HUDEP-2 (cell line): Measurements from ENCODE around the gene LANCL1.

Source experiments
- DNase-seq, 76 experiments: peaks; one replicate each; lab custom pipeline; 2025; ENCODE audit not compliant: unreplicated experiment in 76 of 76; lab: John Stamatoyannopoulos, UW

The LANCL1 gene

DNA sequence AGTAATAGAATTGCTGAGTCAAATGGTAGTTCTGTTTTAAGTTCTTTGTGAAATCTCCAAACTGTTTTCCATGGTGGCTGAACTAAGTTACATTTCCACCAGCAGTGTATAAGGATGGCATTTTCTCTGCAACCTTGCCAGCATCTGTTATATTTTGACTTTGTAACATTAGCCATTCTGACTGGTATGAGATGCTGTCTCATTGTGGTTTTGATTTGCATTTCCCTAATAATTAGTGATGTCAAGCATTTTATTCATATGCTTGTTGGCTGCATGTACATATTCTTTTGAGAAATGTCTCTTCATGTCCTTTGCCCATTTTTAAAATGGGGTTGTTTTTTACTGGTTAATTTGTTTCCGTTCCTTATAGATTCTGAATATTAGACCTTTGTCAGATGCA, 63.9 kb downstream of the LANCL1 start:
- no peak for DNase-seq

- no peak for DNase-seq
These were observed 66.0 kb downstream of the LANCL1 start for GRCh38 chr2:210410542-210410941.

- DNase-seq = peak in 1 of 76 experiments; percentile 0
These were observed 77.0 kb downstream of the LANCL1 start for GRCh38 chr2:210399440-210400041.

DNA sequence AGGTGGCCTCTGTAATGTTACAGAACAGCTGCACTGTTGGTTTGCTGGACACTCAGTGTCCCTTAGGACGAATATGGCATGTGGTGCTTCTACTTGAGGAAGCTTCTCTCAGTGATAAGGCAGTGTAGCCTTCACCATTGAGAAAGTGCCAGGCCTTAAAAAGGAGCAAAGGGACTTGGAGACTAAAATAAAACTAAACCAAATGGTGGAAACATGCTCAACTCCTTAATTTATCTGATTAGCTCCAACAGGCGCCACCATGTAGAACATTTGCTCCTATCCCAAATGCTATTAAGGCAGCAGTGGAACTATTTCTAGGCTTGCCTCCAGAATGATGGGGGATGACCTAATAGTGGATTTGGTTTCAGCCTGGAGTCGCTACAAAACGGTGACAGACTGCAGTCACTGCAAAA, 84.1 kb downstream of the LANCL1 start:
- no peak for DNase-seq

GRCh38 chr2:210389856-210390255, 86.7 kb downstream of the LANCL1 start:
- no peak for DNase-seq

- DNase-seq = no peak
These were observed 88.4 kb downstream of the LANCL1 start for GRCh38 chr2:210388148-210388547.

DNA sequence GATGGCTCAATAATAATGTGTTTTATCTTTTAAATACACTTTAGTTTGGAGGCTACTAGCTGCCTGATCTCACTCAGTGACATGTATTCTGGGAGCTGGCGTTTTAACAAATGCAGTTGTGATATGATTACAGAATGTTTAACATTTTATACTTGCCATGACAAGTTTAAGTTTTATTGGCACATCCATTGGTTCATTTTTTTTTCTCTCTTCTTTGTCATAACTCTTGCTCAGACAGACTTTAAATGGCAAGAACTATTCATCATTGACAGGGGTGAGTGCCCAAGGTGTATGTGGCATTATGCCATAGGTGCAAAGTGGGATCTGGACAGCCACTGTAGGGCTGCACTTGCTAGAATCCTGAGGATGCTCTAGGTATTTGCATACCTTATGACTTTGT, 89.5 kb downstream of the LANCL1 start:
- no peak for DNase-seq
